ENCODE results near the gene MMD. TPM values are rescaled to one million over a fixed set of nuclear protein-coding genes. Genes with fewer than 3 reads are reported as not detected.
A peak's percentile ranks its signal among the peaks of the same experiment; 100 is the strongest.

The MMD gene
- total and polyA plus RNA-seq, 2 of the 13 experiments (the other 11 are each of a cell fraction or from before 2014, with no cell fraction given): 121 to 225 TPM

DNA sequence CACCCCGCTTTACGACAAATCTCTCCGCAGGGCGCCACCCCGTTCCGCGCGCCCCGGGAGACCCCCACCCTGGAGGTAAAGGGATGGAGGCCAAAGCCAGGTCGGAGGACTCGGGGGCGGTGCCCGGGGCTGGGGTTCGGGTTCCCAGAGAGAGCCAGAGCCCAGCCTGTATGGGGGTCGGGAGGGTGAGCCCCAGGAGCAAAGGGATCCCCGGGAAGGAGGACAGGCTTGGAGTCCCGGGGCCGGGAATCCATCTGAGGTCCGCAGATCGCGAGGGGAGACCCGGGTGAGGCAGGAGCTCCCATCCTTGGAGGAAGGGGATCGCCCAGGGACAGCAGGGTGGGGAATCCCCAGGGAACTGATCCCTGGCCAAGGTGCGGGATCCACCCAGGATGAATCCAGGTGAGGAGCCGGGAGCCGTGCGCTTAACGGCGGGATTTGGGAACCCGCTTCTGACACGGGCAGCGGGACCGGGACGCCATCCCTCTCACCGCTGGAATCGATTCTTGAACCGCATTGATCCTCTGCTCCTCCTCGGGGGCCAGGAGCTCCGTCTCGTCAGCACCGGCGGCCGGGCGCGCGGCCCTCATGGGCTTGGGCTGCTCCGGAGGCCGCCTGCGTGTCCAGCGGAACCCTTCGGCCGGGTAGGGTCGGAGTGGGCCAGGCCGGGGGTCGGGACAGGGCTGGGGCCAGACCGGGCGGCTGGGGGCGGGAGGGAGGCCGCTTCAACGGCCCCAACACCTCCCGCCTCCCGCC, at the start of gene MMD (continued):
- TF ChIP-seq, protein P1, sequence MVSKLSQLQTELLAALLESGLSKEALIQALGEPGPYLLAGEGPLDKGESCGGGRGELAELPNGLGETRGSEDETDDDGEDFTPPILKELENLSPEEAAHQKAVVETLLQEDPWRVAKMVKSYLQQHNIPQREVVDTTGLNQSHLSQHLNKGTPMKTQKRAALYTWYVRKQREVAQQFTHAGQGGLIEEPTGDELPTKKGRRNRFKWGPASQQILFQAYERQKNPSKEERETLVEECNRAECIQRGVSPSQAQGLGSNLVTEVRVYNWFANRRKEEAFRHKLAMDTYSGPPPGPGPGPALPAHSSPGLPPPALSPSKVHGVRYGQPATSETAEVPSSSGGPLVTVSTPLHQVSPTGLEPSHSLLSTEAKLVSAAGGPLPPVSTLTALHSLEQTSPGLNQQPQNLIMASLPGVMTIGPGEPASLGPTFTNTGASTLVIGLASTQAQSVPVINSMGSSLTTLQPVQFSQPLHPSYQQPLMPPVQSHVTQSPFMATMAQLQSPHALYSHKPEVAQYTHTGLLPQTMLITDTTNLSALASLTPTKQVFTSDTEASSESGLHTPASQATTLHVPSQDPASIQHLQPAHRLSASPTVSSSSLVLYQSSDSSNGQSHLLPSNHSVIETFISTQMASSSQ (IDR thresholded peaks at IDR 0.05; ENCODE audit: low read depth): no peak
- TF ChIP-seq, protein P1 (CRISPR knock-in tag; IDR thresholded peaks at IDR 0.05; ENCODE audit: borderline replicate concordance): no peak
- TF ChIP-seq ASH2L (IDR thresholded peaks at IDR 0.05; ENCODE audit: insufficient read length, low read depth, low read length) (peak; percentile 69), ZNF235 (CRISPR knock-in tag; IDR thresholded peaks at IDR 0.05; ENCODE audit: borderline replicate concordance) (peak; percentile 38; the same call in 1 of the 2 replicates), FOSL2 (CRISPR knock-in tag; IDR thresholded peaks at IDR 0.05) (peak; percentile 45; the same call in 1 of the 2 replicates), ETV5 (CRISPR knock-in tag; IDR thresholded peaks at IDR 0.05; ENCODE audit: borderline replicate concordance) (no peak), ZNF33B (CRISPR knock-in tag; IDR thresholded peaks at IDR 0.05) (peak; percentile 67; the same call in 1 of the 2 replicates), HOXA5 (CRISPR knock-in tag; IDR thresholded peaks at IDR 0.05) (peak; percentile 10; the same call in 1 of the 2 replicates), SSRP1 (CRISPR knock-in tag; IDR thresholded peaks at IDR 0.05) (no peak), ZNF772 (CRISPR knock-in tag; IDR thresholded peaks at IDR 0.05) (peak; percentile 29; the same call in 1 of the 2 replicates), SRF (IDR thresholded peaks at IDR 0.05; ENCODE audit: low read depth, low read length) (no peak), RFX5 (IDR thresholded peaks at IDR 0.05; ENCODE audit: low read depth, low read length) (no peak), MED8 (CRISPR knock-in tag; IDR thresholded peaks at IDR 0.05; ENCODE audit: insufficient replicate concordance) (peak; percentile 79), FOXO1 (CRISPR knock-in tag; IDR thresholded peaks at IDR 0.05) (no peak; the same call in 1 of the 2 replicates), HOXA9 (CRISPR knock-in tag; IDR thresholded peaks at IDR 0.05; ENCODE audit: borderline replicate concordance) (peak; percentile 79; the same call in 1 of the 2 replicates)
- TF ChIP-seq, protein P2, sequence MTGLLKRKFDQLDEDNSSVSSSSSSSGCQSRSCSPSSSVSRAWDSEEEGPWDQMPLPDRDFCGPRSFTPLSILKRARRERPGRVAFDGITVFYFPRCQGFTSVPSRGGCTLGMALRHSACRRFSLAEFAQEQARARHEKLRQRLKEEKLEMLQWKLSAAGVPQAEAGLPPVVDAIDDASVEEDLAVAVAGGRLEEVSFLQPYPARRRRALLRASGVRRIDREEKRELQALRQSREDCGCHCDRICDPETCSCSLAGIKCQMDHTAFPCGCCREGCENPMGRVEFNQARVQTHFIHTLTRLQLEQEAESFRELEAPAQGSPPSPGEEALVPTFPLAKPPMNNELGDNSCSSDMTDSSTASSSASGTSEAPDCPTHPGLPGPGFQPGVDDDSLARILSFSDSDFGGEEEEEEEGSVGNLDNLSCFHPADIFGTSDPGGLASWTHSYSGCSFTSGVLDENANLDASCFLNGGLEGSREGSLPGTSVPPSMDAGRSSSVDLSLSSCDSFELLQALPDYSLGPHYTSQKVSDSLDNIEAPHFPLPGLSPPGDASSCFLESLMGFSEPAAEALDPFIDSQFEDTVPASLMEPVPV (CRISPR knock-in tag; IDR thresholded peaks at IDR 0.05): peak; percentile 88; the same call in 1 of the 2 replicates
- TF ChIP-seq, protein P3, sequence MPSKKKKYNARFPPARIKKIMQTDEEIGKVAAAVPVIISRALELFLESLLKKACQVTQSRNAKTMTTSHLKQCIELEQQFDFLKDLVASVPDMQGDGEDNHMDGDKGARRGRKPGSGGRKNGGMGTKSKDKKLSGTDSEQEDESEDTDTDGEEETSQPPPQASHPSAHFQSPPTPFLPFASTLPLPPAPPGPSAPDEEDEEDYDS (CRISPR knock-in tag; IDR thresholded peaks at IDR 0.05): no peak
- TF ChIP-seq, protein P4, sequence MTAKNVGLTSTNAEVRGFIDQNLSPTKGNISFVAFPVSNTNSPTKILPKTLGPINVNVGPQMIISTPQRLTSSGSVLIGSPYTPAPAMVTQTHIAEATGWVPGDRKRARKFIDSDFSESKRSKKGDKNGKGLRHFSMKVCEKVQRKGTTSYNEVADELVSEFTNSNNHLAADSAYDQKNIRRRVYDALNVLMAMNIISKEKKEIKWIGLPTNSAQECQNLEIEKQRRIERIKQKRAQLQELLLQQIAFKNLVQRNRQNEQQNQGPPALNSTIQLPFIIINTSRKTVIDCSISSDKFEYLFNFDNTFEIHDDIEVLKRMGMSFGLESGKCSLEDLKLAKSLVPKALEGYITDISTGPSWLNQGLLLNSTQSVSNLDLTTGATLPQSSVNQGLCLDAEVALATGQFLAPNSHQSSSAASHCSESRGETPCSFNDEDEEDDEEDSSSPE (CRISPR knock-in tag; IDR thresholded peaks at IDR 0.05): no peak
- TF ChIP-seq, protein P5, sequence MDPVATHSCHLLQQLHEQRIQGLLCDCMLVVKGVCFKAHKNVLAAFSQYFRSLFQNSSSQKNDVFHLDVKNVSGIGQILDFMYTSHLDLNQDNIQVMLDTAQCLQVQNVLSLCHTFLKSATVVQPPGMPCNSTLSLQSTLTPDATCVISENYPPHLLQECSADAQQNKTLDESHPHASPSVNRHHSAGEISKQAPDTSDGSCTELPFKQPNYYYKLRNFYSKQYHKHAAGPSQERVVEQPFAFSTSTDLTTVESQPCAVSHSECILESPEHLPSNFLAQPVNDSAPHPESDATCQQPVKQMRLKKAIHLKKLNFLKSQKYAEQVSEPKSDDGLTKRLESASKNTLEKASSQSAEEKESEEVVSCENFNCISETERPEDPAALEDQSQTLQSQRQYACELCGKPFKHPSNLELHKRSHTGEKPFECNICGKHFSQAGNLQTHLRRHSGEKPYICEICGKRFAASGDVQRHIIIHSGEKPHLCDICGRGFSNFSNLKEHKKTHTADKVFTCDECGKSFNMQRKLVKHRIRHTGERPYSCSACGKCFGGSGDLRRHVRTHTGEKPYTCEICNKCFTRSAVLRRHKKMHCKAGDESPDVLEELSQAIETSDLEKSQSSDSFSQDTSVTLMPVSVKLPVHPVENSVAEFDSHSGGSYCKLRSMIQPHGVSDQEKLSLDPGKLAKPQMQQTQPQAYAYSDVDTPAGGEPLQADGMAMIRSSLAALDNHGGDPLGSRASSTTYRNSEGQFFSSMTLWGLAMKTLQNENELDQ (CRISPR knock-in tag; IDR thresholded peaks at IDR 0.05; ENCODE audit: borderline replicate concordance): no peak
